Large intestine (tissue), 3 donors: ENCODE data around the gene CCDC180. TPM values are rescaled to one million over a fixed set of nuclear protein-coding genes. Genes with fewer than 3 reads are reported as not detected.

ENCODE experiments used
- DNase-seq, 2 donors: peaks; one replicate each; pipeline versions ENCODE4 v3.0.0 to v3.0.0-alpha.2; 2013
- H3K27ac ChIP-seq: one replicate; pipeline ENCODE4 v1.5.1; 2013; ENCODE audit warnings: low read length
- H3K27me3 ChIP-seq: 2 replicates; pipeline ENCODE4 v1.6.1; 2013; ENCODE audit warnings: low read length; ENCODE audit not compliant: control insufficient read depth, insufficient read depth
- H3K36me3 ChIP-seq: 2 replicates; pipeline ENCODE4 v1.6.1; 2013; ENCODE audit warnings: low read length; ENCODE audit not compliant: control insufficient read depth, insufficient read depth
- H3K4me1 ChIP-seq: one replicate; pipeline ENCODE4 v1.6.1; 2013; ENCODE audit warnings: low read length; ENCODE audit not compliant: control insufficient read depth, insufficient read depth
- H3K4me3 ChIP-seq: one replicate; pipeline ENCODE4 v1.5.1; 2013; ENCODE audit warnings: low read length
- H3K9me3 ChIP-seq: one replicate; pipeline ENCODE4 v1.6.1; 2013; ENCODE audit warnings: mild to moderate bottlenecking, low read depth, low read length, moderate library complexity; ENCODE audit not compliant: control insufficient read depth
- WGBS: methylation state at CpG from one replicate; pipeline ENCODE4 v1.1.5; 2013; ENCODE audit warnings: low lambda C conversion rate; ENCODE audit not compliant: insufficient coverage; 5-methylcytosine and 5-hydroxymethylcytosine counted together
- polyA plus RNA-seq: library from polyadenylated mRNA; unstranded; fragments of 120-200 nt; gene quantifications from one replicate; pipeline ENCODE4 v1.2.1, GENCODE V29; 2013

CCDC180 gene
- polyA plus RNA-seq, 1 donor, result 7.5 TPM

GRCh38 chr9:97310023-97310422 lies 2.6 kb downstream of the CCDC180 start:
- Histone ChIP-seq H3K27me3 (peaks cover 9% of the 10 kb centered on the region), H3K36me3 (peaks cover 38% of the 10 kb centered on the region), H3K27ac (no peak overlapping the region), H3K9me3 (peaks cover 4% of the 10 kb centered on the region), H3K4me3 (no peak overlapping the region), H3K4me1 (no peaks in the 10 kb centered on the region)
- no CpG with 5 or more reads among the region's 2 CpGs for WGBS
- no peak for DNase-seq

GRCh38 chr9:97310896-97311295 lies 3.4 kb downstream of the CCDC180 start:
- no peaks in the 10 kb centered on the region for H3K4me1 ChIP-seq
- H3K4me3 ChIP-seq, result no peak overlapping the region
- H3K27ac ChIP-seq, result no peak overlapping the region
- no peak for DNase-seq
- peaks cover 45% of the 10 kb centered on the region for H3K36me3 ChIP-seq
- no CpG with 5 or more reads among the region's 2 CpGs for WGBS
- peaks cover 9% of the 10 kb centered on the region for H3K27me3 ChIP-seq
- peaks cover 4% of the 10 kb centered on the region for H3K9me3 ChIP-seq

DNA sequence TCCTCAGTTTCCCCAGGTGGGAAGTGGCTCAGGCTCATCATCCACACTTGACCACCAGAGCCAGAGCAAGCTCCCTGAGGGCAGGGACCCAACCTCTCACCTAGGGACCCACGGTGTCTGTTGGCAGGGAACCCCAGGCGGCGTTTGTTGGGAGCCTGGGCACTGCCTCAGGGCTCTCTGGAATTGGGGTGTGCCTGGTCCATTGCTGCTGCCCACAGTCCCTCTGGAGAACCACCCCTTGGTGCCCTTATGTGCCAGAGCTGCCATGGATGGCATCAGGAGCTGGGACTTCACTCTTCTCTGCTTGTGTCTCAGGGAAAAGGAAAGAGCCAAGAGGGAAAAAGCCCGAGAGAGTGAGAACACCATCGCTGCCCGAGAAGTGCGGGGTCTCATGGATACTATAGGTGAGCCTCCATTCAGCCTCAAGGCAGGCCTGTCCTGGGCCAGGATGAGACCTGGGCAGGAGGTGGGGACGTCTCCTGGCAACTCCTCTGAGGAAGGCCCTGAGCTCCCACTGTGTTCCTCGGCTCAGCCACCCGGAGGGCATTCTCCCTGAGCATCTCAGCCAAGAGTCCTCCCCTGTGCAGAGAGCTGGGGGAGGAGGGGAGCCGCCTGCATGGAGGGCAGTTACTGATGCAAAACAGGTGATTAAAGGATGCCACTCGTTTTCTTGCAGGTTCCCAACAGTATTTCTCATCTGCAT lies 4.5 kb downstream of the CCDC180 start:
- peaks cover 9% of the 10 kb centered on the region for H3K27me3 ChIP-seq
- no peak overlapping the region for H3K27ac ChIP-seq
- no peak for DNase-seq
- no peaks in the 10 kb centered on the region for H3K4me1 ChIP-seq
- H3K36me3 ChIP-seq, result peaks cover 47% of the 10 kb centered on the region
- H3K4me3 ChIP-seq, result no peak overlapping the region
- 67% methylated on average over 1 of the region's 12 CpGs for WGBS
- peaks cover 4% of the 10 kb centered on the region for H3K9me3 ChIP-seq

GRCh38 chr9:97312556-97312955 lies 5.1 kb downstream of the CCDC180 start:
- Histone ChIP-seq H3K27ac (no peak overlapping the region), H3K9me3 (peaks cover 4% of the 10 kb centered on the region), H3K36me3 (peaks cover 51% of the 10 kb centered on the region), H3K27me3 (peaks cover 5% of the 10 kb centered on the region), H3K4me1 (no peaks in the 10 kb centered on the region), H3K4me3 (no peak overlapping the region)
- WGBS, result no CpG with 5 or more reads among the region's 5 CpGs
- DNase-seq, result no peak

- no peak for DNase-seq
- Histone ChIP-seq H3K9me3 (no peaks in the 10 kb centered on the region), H3K27ac (no peak overlapping the region), H3K36me3 (peaks cover 53% of the 10 kb centered on the region), H3K27me3 (no peaks in the 10 kb centered on the region), H3K4me1 (no peaks in the 10 kb centered on the region), H3K4me3 (no peak overlapping the region)
- WGBS, result no CpG with 5 or more reads among the region's 4 CpGs
Measured at GRCh38 chr9:97313243-97313642, 5.8 kb downstream of the CCDC180 start.

DNA sequence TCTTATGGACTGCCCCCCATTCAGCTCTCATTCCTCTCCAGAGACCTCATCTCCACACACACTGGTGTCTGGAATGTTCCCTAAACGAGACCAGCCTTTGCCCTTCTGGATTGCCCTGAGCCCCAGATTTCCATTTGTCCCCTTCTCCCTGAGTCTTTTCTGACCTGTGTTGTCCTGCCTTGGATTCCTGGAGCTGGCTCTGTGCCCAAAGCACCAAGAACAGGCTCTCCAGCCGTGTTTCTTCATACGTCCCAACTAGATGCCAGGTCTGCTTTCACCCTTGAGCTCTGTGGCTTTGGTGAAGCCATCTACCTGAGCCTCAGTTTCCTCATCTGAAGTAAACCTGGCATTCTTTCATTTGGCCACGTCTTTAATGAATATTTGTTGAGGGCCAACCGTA lies 6.3 kb downstream of the CCDC180 start:
- H3K4me1 ChIP-seq, result no peaks in the 10 kb centered on the region
- H3K27me3 ChIP-seq, result no peaks in the 10 kb centered on the region
- no peak for DNase-seq
- no CpG with 5 or more reads among the region's 5 CpGs for WGBS
- peaks cover 53% of the 10 kb centered on the region for H3K36me3 ChIP-seq
- no peaks in the 10 kb centered on the region for H3K9me3 ChIP-seq
- H3K27ac ChIP-seq, result no peak overlapping the region
- no peak overlapping the region for H3K4me3 ChIP-seq

DNA sequence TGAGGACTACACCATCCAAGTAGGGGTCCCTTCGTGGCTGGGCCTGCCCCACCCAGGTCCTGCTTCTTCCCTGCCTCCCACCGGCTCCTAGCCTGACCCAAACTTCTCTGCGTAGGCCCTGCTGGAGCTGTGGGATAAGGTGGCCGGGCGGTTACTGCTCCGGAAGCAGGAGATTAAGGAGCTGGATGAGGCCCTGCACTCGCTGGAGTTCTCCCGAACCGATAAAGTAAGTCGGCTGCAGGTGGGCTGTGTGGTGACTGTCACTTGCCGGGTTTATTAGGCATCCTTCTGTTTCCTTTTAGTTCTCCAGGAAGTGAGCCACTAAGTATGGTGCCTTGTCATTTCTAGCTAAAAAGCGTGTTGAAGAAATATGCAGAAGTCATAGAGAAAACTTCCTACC lies 7.0 kb downstream of the CCDC180 start:
- H3K27me3 ChIP-seq, result no peaks in the 10 kb centered on the region
- H3K4me1 ChIP-seq, result no peaks in the 10 kb centered on the region
- no peak for DNase-seq
- H3K27ac ChIP-seq, result no peak overlapping the region
- WGBS, result no CpG with 5 or more reads among the region's 12 CpGs
- no peaks in the 10 kb centered on the region for H3K9me3 ChIP-seq
- peaks cover 51% of the 10 kb centered on the region for H3K36me3 ChIP-seq
- H3K4me3 ChIP-seq, result no peak overlapping the region

DNA sequence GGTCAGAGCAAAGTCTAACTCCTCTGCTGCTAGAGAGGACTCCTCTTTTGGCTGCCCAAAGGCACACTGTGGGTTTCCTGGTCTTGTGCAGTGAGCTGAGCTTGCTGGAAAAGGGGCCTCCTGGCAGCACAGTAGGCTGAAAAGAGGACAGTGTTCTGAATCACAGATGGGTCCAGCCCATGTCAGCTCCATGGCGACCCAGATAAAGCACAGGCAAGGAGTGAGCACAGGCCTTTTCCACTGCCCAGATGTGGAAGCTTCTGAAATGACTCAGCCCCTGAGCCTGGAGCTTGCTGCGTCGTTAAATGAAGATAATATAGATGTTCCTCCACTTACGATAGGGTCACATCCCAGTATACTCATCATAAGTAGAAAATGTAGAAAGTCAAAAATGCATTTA lies 8.1 kb downstream of the CCDC180 start:
- Histone ChIP-seq H3K36me3 (peaks cover 47% of the 10 kb centered on the region), H3K27me3 (no peaks in the 10 kb centered on the region), H3K4me1 (no peaks in the 10 kb centered on the region), H3K9me3 (no peaks in the 10 kb centered on the region), H3K4me3 (no peak overlapping the region), H3K27ac (no peak overlapping the region)
- no CpG with 5 or more reads among the region's 4 CpGs for WGBS
- no peak for DNase-seq

- Histone ChIP-seq H3K36me3 (peaks cover 43% of the 10 kb centered on the region), H3K4me3 (no peak overlapping the region), H3K27ac (no peak overlapping the region), H3K4me1 (no peaks in the 10 kb centered on the region), H3K27me3 (no peaks in the 10 kb centered on the region), H3K9me3 (no peaks in the 10 kb centered on the region)
- DNase-seq, result no peak
- WGBS, result 100% methylated on average over 1 of the region's 7 CpGs
Measured at GRCh38 chr9:97316904-97317303, 9.4 kb downstream of the CCDC180 start.

GRCh38 chr9:97318433-97318832 lies 11.0 kb downstream of the CCDC180 start:
- no peaks in the 10 kb centered on the region for H3K9me3 ChIP-seq
- H3K27ac ChIP-seq, result no peak overlapping the region
- no peak overlapping the region for H3K4me3 ChIP-seq
- no peaks in the 10 kb centered on the region for H3K27me3 ChIP-seq
- H3K4me1 ChIP-seq, result no peaks in the 10 kb centered on the region
- WGBS, result no CpG with 5 or more reads among the region's 6 CpGs
- DNase-seq, result no peak
- peaks cover 46% of the 10 kb centered on the region for H3K36me3 ChIP-seq

GRCh38 chr9:97319395-97319794 lies 11.9 kb downstream of the CCDC180 start:
- no peak for DNase-seq
- Histone ChIP-seq H3K4me3 (no peak overlapping the region), H3K36me3 (peaks cover 42% of the 10 kb centered on the region), H3K9me3 (no peaks in the 10 kb centered on the region), H3K27ac (no peak overlapping the region), H3K27me3 (no peaks in the 10 kb centered on the region), H3K4me1 (no peaks in the 10 kb centered on the region)
- WGBS, result 100% methylated on average over 1 of the region's 2 CpGs
